Adrenal gland (tissue), 12 donors: ENCODE results near the gene IQGAP1. TPM values are rescaled to one million over a fixed set of nuclear protein-coding genes. Genes with fewer than 3 reads are reported as not detected.

Source experiments
- DNase-seq, 7 donors: peaks; one replicate each; pipeline ENCODE4 v3.0.0-alpha.2; 2019 to 2020
- H3K27ac ChIP-seq, 5 donors: fragments of 200-600 bp; sonication (generic) in 4 of 5; 1 replicate in 3 of 5; 2 replicates in 2 of 5; pipeline versions ENCODE4 v1.5.1 to v1.8.0; 2016 to 2020; ENCODE audit warnings: mild to moderate bottlenecking in 1 of 5
- H3K27me3 ChIP-seq: fragments of 200-600 bp; 2 replicates; pipeline ENCODE4 v1.8.0; 2021
- H3K36me3 ChIP-seq, 2 donors: fragments of 200-600 bp; replicated peaks in 1 of 2; 1 replicate in 1 of 2; 2 replicates in 1 of 2; pipeline versions ENCODE4 v1.5.1 to v1.8.0; 2018 to 2022
- H3K4me1 ChIP-seq, 2 donors: fragments of 200-600 bp; replicated peaks in 1 of 2; 1 replicate in 1 of 2; 2 replicates in 1 of 2; pipeline versions ENCODE4 v1.5.1 to v1.8.0; 2018 to 2021
- H3K4me3 ChIP-seq, 4 donors: fragments of 200-600 bp; sonication (generic) in 3 of 4; one replicate each; pipeline ENCODE4 v1.5.1; 2016 to 2018
- H3K9me3 ChIP-seq, 3 donors: fragments of 200-600 bp; sonication (generic) in 1 of 3; replicated peaks in 1 of 3; 1 replicate in 2 of 3; 2 replicates in 1 of 3; pipeline versions ENCODE4 v1.5.1 to v1.8.0; 2016 to 2021
- POLR2A ChIP-seq, 2 donors: fragments of 450-650 bp; IDR thresholded peaks; one replicate each; pipeline ENCODE4 v1.6.1; 2017; ENCODE audit warnings: antibody characterized with exemption in 2 of 2, mild to moderate bottlenecking in 2 of 2, moderate library complexity in 1 of 2
- WGBS, 4 donors: extraction: QIAGEN DNeasy Blood & Tissue Kit in 2 of 4; methylation state at CpG; one replicate each; pipeline versions ENCODE4 v1.1.5 to v1.1.7; 2013 to 2017; 5-methylcytosine and 5-hydroxymethylcytosine counted together
- intact Hi-C, 2 donors: fragments of 100-400 bp; cut with DNase I; formaldehyde crosslinking; loops; one replicate each; pipeline versions ENCODE4 v1.14.1 to v1.15.0; 2022 to 2023
- polyA plus RNA-seq, 3 donors: library from polyadenylated mRNA; stranded (reverse); fragments of 200-250 nt in 2 of 3; fragments of 350-450 nt in 1 of 3; fragmentation: Illumina TruSeq in 1 of 3; extraction: RNeasy Lipid Tissue Mini Kit (QIAGEN cat#74804) in 1 of 3; gene quantifications; one replicate each; pipeline ENCODE4 v1.2.3, GENCODE V29; 2013 to 2014
- small RNA-seq, 2 donors: library from RNA; depleted of rRNA; stranded (forward); fragments of <200 nt; gene quantifications; one replicate each; pipeline ENCODE3, GENCODE V24; 2016
- total RNA-seq, 9 donors: library from RNA; depleted of rRNA in 4 of 9; stranded (reverse); fragments of >200 nt in 4 of 9; fragments of 120-200 nt in 1 of 9; fragmentation: NEBNext Ultra II Directional in 1 of 9; extraction: Animal tissue kit (Norgen Biotek cat#: 25700) in 1 of 9; gene quantifications; one replicate each; pipeline versions ENCODE4 v1.1.0 to v1.2.4, GENCODE V29; 2013 to 2023
- TF ChIP-seq, protein P1 (sequence below), 6 experiments: fragments of 450-650 bp in 4 of 6; fragments of 200-600 bp in 2 of 6; sonication (generic) in 1 of 6; IDR thresholded peaks; 1 replicate in 5 of 6; 2 replicates in 1 of 6; pipeline versions ENCODE4 v1.5.1 to v1.8.0; 2016 to 2021; ENCODE audit warnings: antibody characterized with exemption in 6 of 6, mild to moderate bottlenecking in 2 of 6, moderate library complexity in 1 of 6
- donor health status: healthy with polysubstance abuse.
- donor health status: Bipolar disorder and iron deficiency.
- donor health status: DM: yes; HTN: yes; CAD: no.
- donor health status: DM: no; HTN: no; CAD: no.
- donor health status: DM: no; HTN: no; CAD: no.
- donor health status: DM: yes; HTN: yes; CAD: no.

Gene IQGAP1
- total and polyA plus RNA-seq, 12 donors: 34.3 to 261 (median 150) TPM

GRCh38 chr15:90550919-90551318 is 162.9 kb downstream of the IQGAP1 start:
- peaks cover 17 to 58% of the 10 kb centered on the region in 2 donors for H3K4me1 ChIP-seq
- no peak for TF ChIP-seq POLR2A (IDR thresholded peaks at IDR 0.05)
- TF ChIP-seq, protein P1, sequence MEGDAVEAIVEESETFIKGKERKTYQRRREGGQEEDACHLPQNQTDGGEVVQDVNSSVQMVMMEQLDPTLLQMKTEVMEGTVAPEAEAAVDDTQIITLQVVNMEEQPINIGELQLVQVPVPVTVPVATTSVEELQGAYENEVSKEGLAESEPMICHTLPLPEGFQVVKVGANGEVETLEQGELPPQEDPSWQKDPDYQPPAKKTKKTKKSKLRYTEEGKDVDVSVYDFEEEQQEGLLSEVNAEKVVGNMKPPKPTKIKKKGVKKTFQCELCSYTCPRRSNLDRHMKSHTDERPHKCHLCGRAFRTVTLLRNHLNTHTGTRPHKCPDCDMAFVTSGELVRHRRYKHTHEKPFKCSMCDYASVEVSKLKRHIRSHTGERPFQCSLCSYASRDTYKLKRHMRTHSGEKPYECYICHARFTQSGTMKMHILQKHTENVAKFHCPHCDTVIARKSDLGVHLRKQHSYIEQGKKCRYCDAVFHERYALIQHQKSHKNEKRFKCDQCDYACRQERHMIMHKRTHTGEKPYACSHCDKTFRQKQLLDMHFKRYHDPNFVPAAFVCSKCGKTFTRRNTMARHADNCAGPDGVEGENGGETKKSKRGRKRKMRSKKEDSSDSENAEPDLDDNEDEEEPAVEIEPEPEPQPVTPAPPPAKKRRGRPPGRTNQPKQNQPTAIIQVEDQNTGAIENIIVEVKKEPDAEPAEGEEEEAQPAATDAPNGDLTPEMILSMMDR (IDR thresholded peaks at IDR 0.05): no peak
- H3K9me3 ChIP-seq: no peaks in the 10 kb centered on the region
- DNase-seq: no peak
- H3K36me3 ChIP-seq: no peaks in the 10 kb centered on the region
- H3K27me3 ChIP-seq: no peaks in the 10 kb centered on the region
- intact Hi-C loops: no loop called here
- H3K4me3 ChIP-seq: no peak overlapping the region
- H3K27ac ChIP-seq: peak overlapping the region in 1 of 5 donors; percentile 15
- whole genome bisulfite sequencing, 4 donors: 68 to 78% (median 74%) methylated on average over 6 of the region's 6 CpGs

Small RNA genes within 50 kb of the gene (small RNA-seq; reads per million reads assigned to genes)
- gene NDUFA3P4: 0 reads per million in 2 donors

Other genes with a start within 250 kb of the IQGAP1 start
- 100 to 1,000 TPM in 4 of 9 donors, 10 to 100 TPM in 5; 10.6 to 155 (median 91.4) TPM for gene SEMA4B, start 186.9 kb upstream of the IQGAP1 start, total RNA-seq
- 10 to 100 TPM; 20.2 to 50.3 (median 41.6) TPM for gene SEMA4B, start 186.9 kb upstream of the IQGAP1 start, polyA plus RNA-seq
- 100 to 1,000 TPM in 5 of 9 donors, 10 to 100 TPM in 4; 38.8 to 191 (median 108) TPM for gene CIB1, start 154.3 kb upstream of the IQGAP1 start, total RNA-seq
- gene CIB1, start 154.3 kb upstream of the IQGAP1 start, polyA plus RNA-seq: 100 to 1,000 TPM; 138 to 259 (median 141) TPM
- 10 to 100 TPM in 5 of 9 donors, 1 to 10 TPM in 4; 2.7 to 17.1 (median 10.3) TPM for gene GDPGP1, start 154.0 kb upstream of the IQGAP1 start, total RNA-seq
- 1 to 10 TPM; 2.6 to 4.7 (median 2.9) TPM for gene GDPGP1, start 154.0 kb upstream of the IQGAP1 start, polyA plus RNA-seq
- gene TTLL13, start 138.7 kb upstream of the IQGAP1 start, total RNA-seq: under 1 TPM in 4 of 9 donors, not detected in 5; 0.17 to 0.43 (median 0.35) TPM
- 1 to 10 TPM in 1 of 3 donors, under 1 TPM in 2; 0.11 to 1.9 (median 0.20) TPM for gene TTLL13, start 138.7 kb upstream of the IQGAP1 start, polyA plus RNA-seq
- 100 to 1,000 TPM in 6 of 9 donors, 10 to 100 TPM in 3; 61.4 to 131 (median 105) TPM for gene NGRN, start 122.6 kb upstream of the IQGAP1 start, total RNA-seq
- gene NGRN, start 122.6 kb upstream of the IQGAP1 start, polyA plus RNA-seq: 100 to 1,000 TPM in 1 of 3 donors, 10 to 100 TPM in 2; 53.5 to 133 (median 56.3) TPM
- 10 to 100 TPM in 2 of 9 donors, 1 to 10 TPM in 7; 3.3 to 21.4 (median 6.4) TPM for gene ZNF774, start 36.0 kb upstream of the IQGAP1 start, total RNA-seq
- 1 to 10 TPM; 1.0 to 5.7 (median 1.8) TPM for gene ZNF774, start 36.0 kb upstream of the IQGAP1 start, polyA plus RNA-seq
- gene CRTC3, start 141.7 kb downstream of the IQGAP1 start, total RNA-seq: 10 to 100 TPM; 14.9 to 46.7 (median 35.3) TPM
- 10 to 100 TPM; 11.5 to 20.9 (median 19.7) TPM for gene CRTC3, start 141.7 kb downstream of the IQGAP1 start, polyA plus RNA-seq